Measurements from ENCODE around the gene UCP2. TPM values are rescaled to one million over a fixed set of nuclear protein-coding genes. Genes with fewer than 3 reads are reported as not detected.
A peak's percentile ranks its signal among the peaks of the same experiment; 100 is the strongest.

Gene UCP2
- total and polyA plus RNA-seq, 9 of the 15 experiments (the other 6 are each of a cell fraction or from before 2014, with no cell fraction given): 19.2 to 216 (median 87.9) TPM

DNA sequence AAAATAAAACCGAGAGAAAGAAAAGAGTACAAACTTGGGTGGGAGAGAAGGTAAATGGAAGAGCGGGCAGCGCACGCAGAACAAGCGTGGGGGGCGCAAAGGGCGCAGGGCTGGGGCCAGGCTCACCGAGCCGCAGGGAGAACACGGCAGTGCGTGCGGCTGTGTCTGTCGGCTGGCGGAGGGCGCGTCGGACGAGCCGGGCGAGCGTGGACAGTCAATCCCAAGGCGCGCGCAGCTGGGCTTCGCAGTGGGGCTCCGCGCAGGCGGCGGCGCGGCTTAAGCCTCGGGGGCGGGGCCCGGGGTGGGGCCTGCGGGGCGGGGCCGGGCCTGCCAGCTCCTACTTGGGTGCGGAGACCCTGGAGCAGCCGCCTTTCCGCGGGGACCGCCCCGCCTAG, at the start of gene UCP2 (continued):
- TF ChIP-seq, protein P1, sequence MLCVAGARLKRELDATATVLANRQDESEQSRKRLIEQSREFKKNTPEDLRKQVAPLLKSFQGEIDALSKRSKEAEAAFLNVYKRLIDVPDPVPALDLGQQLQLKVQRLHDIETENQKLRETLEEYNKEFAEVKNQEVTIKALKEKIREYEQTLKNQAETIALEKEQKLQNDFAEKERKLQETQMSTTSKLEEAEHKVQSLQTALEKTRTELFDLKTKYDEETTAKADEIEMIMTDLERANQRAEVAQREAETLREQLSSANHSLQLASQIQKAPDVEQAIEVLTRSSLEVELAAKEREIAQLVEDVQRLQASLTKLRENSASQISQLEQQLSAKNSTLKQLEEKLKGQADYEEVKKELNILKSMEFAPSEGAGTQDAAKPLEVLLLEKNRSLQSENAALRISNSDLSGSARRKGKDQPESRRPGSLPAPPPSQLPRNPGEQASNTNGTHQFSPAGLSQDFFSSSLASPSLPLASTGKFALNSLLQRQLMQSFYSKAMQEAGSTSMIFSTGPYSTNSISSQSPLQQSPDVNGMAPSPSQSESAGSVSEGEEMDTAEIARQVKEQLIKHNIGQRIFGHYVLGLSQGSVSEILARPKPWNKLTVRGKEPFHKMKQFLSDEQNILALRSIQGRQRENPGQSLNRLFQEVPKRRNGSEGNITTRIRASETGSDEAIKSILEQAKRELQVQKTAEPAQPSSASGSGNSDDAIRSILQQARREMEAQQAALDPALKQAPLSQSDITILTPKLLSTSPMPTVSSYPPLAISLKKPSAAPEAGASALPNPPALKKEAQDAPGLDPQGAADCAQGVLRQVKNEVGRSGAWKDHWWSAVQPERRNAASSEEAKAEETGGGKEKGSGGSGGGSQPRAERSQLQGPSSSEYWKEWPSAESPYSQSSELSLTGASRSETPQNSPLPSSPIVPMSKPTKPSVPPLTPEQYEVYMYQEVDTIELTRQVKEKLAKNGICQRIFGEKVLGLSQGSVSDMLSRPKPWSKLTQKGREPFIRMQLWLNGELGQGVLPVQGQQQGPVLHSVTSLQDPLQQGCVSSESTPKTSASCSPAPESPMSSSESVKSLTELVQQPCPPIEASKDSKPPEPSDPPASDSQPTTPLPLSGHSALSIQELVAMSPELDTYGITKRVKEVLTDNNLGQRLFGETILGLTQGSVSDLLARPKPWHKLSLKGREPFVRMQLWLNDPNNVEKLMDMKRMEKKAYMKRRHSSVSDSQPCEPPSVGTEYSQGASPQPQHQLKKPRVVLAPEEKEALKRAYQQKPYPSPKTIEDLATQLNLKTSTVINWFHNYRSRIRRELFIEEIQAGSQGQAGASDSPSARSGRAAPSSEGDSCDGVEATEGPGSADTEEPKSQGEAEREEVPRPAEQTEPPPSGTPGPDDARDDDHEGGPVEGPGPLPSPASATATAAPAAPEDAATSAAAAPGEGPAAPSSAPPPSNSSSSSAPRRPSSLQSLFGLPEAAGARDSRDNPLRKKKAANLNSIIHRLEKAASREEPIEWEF (CRISPR knock-in tag; IDR thresholded peaks at IDR 0.05): no peak
- TF ChIP-seq MAZ (CRISPR knock-in tag; conservative IDR thresholded peaks at IDR 0.05 in 1 of 2, IDR thresholded peaks at IDR 0.05 in 1 of 2) (no peak), THRAP3 (IDR thresholded peaks at IDR 0.05; ENCODE audit: borderline replicate concordance) (no peak), KAT7 (CRISPR knock-in tag; IDR thresholded peaks at IDR 0.05; ENCODE audit: borderline replicate concordance) (peak; percentile 62; the same call in 1 of the 2 replicates), CC2D1A (IDR thresholded peaks at IDR 0.05) (no peak), SREBF2 (CRISPR knock-in tag; IDR thresholded peaks at IDR 0.05) (no peak), SRSF3 (IDR thresholded peaks at IDR 0.05; ENCODE audit: insufficient read depth, low read length) (no peak), KAT8 (IDR thresholded peaks at IDR 0.05; ENCODE audit: low read depth) (no peak), NEUROD1 (IDR thresholded peaks at IDR 0.05; ENCODE audit: borderline replicate concordance, low read depth, low read length, partially characterized antibody) (no peak), XRCC5 (IDR thresholded peaks at IDR 0.05; ENCODE audit: low read depth, low read length) (no peak), ZSCAN32 (CRISPR knock-in tag; IDR thresholded peaks at IDR 0.05) (no peak), PURB (CRISPR knock-in tag; IDR thresholded peaks at IDR 0.05; ENCODE audit: low read depth) (no peak), RBM39 (optimal IDR thresholded peaks at IDR 0.05; ENCODE audit: low read depth, low read length) (no peak), ZNF699 (CRISPR knock-in tag; IDR thresholded peaks at IDR 0.05; ENCODE audit: insufficient replicate concordance) (no peak), TARDBP (IDR thresholded peaks at IDR 0.05) (no peak), ZFX (CRISPR knock-in tag; IDR thresholded peaks at IDR 0.05) (no peak), POLR2AphosphoS2 (IDR thresholded peaks at IDR 0.05; ENCODE audit: low read length) (no peak)
- TF ChIP-seq, protein P2, sequence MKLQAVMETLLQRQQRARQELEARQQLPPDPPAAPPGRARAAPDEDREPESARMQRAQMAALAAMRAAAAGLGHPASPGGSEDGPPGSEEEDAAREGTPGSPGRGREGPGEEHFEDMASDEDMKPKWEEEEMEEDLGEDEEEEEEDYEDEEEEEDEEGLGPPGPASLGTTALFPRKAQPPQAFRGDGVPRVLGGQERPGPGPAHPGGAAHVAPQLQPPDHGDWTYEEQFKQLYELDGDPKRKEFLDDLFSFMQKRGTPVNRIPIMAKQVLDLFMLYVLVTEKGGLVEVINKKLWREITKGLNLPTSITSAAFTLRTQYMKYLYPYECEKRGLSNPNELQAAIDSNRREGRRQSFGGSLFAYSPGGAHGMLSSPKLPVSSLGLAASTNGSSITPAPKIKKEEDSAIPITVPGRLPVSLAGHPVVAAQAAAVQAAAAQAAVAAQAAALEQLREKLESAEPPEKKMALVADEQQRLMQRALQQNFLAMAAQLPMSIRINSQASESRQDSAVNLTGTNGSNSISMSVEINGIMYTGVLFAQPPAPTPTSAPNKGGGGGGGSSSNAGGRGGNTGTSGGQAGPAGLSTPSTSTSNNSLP (IDR thresholded peaks at IDR 0.05; ENCODE audit: borderline replicate concordance, low read depth, low read length): no peak
- TF ChIP-seq, protein P3, sequence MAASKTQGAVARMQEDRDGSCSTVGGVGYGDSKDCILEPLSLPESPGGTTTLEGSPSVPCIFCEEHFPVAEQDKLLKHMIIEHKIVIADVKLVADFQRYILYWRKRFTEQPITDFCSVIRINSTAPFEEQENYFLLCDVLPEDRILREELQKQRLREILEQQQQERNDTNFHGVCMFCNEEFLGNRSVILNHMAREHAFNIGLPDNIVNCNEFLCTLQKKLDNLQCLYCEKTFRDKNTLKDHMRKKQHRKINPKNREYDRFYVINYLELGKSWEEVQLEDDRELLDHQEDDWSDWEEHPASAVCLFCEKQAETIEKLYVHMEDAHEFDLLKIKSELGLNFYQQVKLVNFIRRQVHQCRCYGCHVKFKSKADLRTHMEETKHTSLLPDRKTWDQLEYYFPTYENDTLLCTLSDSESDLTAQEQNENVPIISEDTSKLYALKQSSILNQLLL (CRISPR knock-in tag; IDR thresholded peaks at IDR 0.05; ENCODE audit: borderline replicate concordance): no peak
- TF ChIP-seq, protein P4, sequence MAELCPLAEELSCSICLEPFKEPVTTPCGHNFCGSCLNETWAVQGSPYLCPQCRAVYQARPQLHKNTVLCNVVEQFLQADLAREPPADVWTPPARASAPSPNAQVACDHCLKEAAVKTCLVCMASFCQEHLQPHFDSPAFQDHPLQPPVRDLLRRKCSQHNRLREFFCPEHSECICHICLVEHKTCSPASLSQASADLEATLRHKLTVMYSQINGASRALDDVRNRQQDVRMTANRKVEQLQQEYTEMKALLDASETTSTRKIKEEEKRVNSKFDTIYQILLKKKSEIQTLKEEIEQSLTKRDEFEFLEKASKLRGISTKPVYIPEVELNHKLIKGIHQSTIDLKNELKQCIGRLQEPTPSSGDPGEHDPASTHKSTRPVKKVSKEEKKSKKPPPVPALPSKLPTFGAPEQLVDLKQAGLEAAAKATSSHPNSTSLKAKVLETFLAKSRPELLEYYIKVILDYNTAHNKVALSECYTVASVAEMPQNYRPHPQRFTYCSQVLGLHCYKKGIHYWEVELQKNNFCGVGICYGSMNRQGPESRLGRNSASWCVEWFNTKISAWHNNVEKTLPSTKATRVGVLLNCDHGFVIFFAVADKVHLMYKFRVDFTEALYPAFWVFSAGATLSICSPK (IDR thresholded peaks at IDR 0.05; ENCODE audit: borderline replicate concordance): no peak

Measured in K562 (cell line).